Measurements from ENCODE around the gene THY1.
"Not testable (repeated sequence)": the region's sequence is repeated elsewhere in the genome, so short reads cannot be mapped to it uniquely, and the experiment has no call there.

THY1 gene

GRCh38 chr11:119445379-119445778 is 22.4 kb upstream of the THY1 start:
- DNase-seq (ENCODE audit: low read depth), result no peak

GRCh38 chr11:119441898-119442243 is 18.9 kb upstream of the THY1 start:
- no peak for DNase-seq (ENCODE audit: low read depth)

- no peak for DNase-seq (ENCODE audit: low read depth)
These were observed 15.6 kb upstream of the THY1 start for GRCh38 chr11:119438599-119438998.

- not testable (repeated sequence) for DNase-seq (ENCODE audit: low read depth)
These were observed 14.5 kb upstream of the THY1 start for GRCh38 chr11:119437521-119437920.

GRCh38 chr11:119436711-119437110 is 13.7 kb upstream of the THY1 start:
- DNase-seq (ENCODE audit: low read depth), result no peak

- DNase-seq (ENCODE audit: low read depth), result no peak
These were observed 13.1 kb upstream of the THY1 start for GRCh38 chr11:119436093-119436492.

GRCh38 chr11:119434591-119435330 is 11.8 kb upstream of the THY1 start:
- DNase-seq (ENCODE audit: low read depth), result no peak

GRCh38 chr11:119433358-119433725 is 10.4 kb upstream of the THY1 start:
- no peak for DNase-seq (ENCODE audit: low read depth)

GRCh38 chr11:119432484-119433357 is 9.7 kb upstream of the THY1 start:
- DNase-seq (ENCODE audit: low read depth), result no peak

GRCh38 chr11:119431523-119431922 is 8.6 kb upstream of the THY1 start:
- no peak for DNase-seq (ENCODE audit: low read depth)

GRCh38 chr11:119427279-119427678 is 4.3 kb upstream of the THY1 start:
- no peak for DNase-seq (ENCODE audit: low read depth)

- no peak for DNase-seq (ENCODE audit: low read depth)
These were observed 3.2 kb upstream of the THY1 start for GRCh38 chr11:119426142-119426541.

- no peak for DNase-seq (ENCODE audit: low read depth)
These were observed 1.8 kb upstream of the THY1 start for GRCh38 chr11:119424775-119425174.

- DNase-seq (ENCODE audit: low read depth), result no peak
These were observed 1.3 kb upstream of the THY1 start for GRCh38 chr11:119424276-119424675.

GRCh38 chr11:119423509-119424254 is 710 bp upstream of the THY1 start:
- no peak for DNase-seq (ENCODE audit: low read depth)

GRCh38 chr11:119421941-119422808 is 797 bp downstream of the THY1 start:
- DNase-seq (ENCODE audit: low read depth), result no peak

- no peak for DNase-seq (ENCODE audit: low read depth)
These were observed 1.6 kb downstream of the THY1 start for GRCh38 chr11:119421351-119421750.

GRCh38 chr11:119420631-119421030 is 2.3 kb downstream of the THY1 start:
- DNase-seq (ENCODE audit: low read depth), result no peak

GRCh38 chr11:119419834-119420492 is 3.0 kb downstream of the THY1 start:
- no peak for DNase-seq (ENCODE audit: low read depth)

GRCh38 chr11:119419246-119419645 is 3.7 kb downstream of the THY1 start:
- DNase-seq (ENCODE audit: low read depth), result no peak

GRCh38 chr11:119418759-119419158 is 4.2 kb downstream of the THY1 start:
- DNase-seq (ENCODE audit: low read depth), result no peak
